ENCODE results near the gene PPM1A.

PPM1A gene

GRCh38 chr14:60248697-60249318 is at the start of gene PPM1A:
Gene PPM1A (plus strand): TSS chr14:60249221. CDS start chr14:60282704, 33,483 bp downstream.
- in situ Hi-C loops (cut with MboI; ENCODE audit: low sequenced_read_pairs), result no loop called here

- in situ Hi-C loops (cut with MboI; ENCODE audit: low sequenced_read_pairs), result loop anchor here (25.0 kb wide), 1 partner anchor 363 kb away; no protein-coding TSS in a partner anchor
Measured at GRCh38 chr14:60199321-60199720, 49.7 kb upstream of the PPM1A start.

DNA sequence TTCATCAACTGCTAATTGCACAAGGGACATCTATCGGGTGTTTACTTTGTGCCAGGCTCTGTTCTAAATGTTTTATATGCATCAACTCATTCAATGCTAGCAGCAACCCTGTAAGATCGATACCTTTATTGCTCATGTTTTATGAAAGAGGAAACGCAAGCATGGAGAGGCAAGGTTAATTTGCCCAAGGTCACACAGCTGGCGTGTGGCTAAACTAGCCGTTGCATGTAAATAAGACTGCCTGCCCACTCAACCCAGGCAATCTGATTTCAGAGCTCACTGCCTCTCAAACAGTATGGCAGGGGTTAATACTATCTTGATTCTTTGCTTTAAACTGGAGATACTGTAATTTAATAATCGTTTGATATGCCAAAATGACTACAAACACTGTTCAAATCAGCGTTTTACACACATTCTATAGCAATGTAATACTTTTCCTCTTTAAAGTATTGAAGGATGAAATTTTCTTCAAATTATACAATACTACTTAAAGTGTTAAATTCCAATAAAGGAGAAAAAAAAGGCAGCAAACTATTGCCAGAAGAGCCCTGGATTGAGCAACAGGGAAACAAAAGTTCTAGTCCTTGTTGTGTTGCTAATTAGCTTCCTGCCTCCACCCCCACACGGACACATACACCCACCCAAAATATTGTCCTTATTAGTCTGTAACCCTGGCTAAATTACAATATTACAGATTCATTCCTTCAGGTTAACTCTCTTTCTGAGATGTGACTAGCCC is 44.7 kb upstream of the PPM1A start:
- in situ Hi-C loops (cut with MboI; ENCODE audit: low sequenced_read_pairs), result no loop called here

DNA sequence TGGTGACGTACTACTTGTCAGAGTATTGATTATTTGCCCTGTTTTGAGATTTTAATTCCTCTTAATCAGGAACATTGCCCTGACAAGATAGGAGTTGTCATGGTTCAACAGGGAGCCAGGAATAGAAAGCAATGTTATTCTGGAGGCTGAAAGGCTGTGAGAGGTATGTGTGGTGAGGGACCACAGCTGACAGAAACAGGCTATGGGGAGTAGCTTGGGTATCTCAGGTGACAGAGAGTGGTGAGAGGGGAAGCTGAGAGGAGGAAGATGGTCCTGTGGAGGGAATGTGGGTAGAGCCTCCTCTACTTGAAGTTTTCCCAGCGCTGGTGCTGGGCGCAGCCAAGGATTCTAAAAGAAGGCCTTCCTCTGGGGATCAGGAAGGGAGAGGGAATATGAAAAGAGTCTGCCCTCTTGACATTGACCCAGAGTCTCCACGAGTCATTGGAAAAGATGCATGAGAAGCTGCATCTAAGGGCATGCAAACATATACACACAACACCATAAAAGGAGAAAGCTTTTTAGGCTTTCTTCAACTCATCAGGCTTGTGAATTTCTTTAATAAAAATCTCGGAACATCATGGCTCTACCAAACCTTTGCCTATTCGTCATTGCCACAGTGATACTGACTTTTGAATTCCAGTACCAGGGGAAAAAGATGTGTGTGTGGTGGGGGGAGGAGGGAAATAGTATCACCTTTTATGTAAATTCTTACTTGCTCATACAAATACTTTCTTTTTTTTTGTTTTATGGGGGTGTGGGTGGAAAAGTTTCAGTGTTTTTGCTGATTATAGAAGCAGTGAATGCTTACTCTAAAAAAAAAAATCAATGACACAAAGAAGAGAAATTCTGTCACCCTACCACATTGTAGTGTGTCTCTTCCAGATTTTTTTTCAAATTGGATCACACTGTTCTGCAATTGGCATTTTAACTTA is 43.9 kb upstream of the PPM1A start:
- in situ Hi-C loops (cut with MboI; ENCODE audit: low sequenced_read_pairs), result no loop called here

DNA sequence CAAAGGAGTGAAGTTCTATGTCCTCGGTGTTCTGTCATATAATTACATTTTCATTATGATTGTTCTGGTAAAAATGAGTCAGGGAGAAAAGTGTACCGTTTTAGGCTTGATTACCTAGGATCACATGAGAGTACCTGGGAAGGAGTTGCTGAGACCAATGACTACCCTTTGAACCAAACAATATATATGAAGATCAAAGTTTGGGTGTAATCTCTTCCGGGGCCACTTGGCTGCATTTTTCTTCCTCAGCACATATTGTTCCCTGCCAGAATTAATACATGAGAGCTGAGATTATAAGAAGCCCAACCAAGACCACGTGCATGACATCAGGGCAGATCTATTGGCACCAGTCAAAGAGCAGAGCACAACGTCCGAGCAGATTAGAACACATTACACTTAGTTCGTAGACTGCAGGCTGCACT is 42.8 kb upstream of the PPM1A start:
- in situ Hi-C loops (cut with MboI; ENCODE audit: low sequenced_read_pairs), result no loop called here

GRCh38 chr14:60206837-60207533 is 42.0 kb upstream of the PPM1A start:
- in situ Hi-C loops (cut with MboI; ENCODE audit: low sequenced_read_pairs), result no loop called here

DNA sequence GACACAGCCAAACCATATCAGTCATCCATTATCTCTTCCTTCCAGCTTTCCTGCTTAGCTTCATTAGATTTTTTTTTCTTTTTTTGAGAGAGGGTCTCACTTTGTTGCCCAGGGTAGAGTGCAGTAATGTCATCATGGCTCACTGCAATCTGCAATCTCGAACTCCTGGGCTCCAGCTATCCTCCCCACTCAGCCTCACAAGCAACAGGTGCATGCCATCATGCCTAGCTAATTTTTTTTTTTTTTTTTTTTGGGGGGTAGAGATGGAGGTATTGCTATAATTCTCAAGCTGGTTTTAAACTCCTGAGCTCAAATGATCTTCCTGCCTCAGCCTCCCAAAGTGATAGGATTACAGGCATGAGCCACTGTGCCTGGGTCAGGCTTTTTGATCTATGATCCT is 38.3 kb upstream of the PPM1A start:
- in situ Hi-C loops (cut with MboI; ENCODE audit: low sequenced_read_pairs), result no loop called here

DNA sequence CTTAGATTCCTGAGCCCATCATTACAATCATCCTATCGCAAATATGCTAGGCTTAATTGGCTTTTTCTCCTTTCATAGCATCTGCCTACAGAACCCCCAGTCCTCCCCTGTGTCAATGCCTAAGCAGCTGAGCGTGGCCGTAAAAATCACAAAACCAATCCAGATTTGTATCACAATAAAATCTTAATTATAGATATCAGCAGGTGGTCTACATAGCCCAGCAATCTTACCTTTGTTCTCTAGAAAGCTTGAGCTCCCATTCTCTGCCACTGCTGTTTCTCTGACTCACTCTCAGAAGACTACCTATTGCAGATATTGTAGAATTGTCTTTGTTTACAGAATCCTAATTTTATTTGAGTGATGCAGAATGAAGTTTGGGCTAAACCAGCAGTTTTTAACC is 37.9 kb upstream of the PPM1A start:
- in situ Hi-C loops (cut with MboI; ENCODE audit: low sequenced_read_pairs), result no loop called here

GRCh38 chr14:60212503-60213371 is 36.3 kb upstream of the PPM1A start:
- in situ Hi-C loops (cut with MboI; ENCODE audit: low sequenced_read_pairs), result no loop called here

GRCh38 chr14:60214003-60214402 is 35.0 kb upstream of the PPM1A start:
- in situ Hi-C loops (cut with MboI; ENCODE audit: low sequenced_read_pairs), result no loop called here

DNA sequence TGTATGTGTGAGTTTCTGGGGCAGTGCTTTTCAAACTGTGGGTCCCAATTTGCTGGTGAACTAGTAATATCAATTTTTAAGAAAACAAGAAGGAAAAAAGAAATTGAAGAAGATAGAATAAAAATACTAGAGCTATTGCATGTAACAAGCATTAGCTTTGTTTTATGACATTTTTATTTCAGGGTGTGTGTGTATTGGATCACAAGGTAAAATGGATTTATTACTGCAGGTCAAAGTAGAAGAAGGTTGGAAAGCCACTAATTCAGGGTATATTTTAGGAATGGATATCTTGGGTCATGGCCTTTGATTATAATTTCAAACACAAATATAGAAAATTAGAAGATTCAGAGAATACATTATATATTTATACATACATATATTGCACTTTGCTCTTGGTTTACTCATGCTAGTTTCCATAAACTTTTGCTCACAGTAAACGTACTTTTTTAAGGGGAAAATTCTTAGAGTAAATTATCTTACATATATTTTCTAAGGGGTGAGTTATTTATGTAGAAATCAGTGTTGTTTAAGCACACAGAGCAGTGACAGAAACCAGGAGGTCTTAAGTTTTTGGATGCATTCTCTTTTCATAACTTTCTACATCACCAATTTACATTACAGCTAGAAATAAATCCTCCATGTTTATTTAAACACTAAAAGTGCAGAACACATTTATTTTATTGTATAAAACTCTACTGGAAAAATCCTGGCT is 34.5 kb upstream of the PPM1A start:
- in situ Hi-C loops (cut with MboI; ENCODE audit: low sequenced_read_pairs), result no loop called here

GRCh38 chr14:60215127-60215444 is 33.9 kb upstream of the PPM1A start:
- in situ Hi-C loops (cut with MboI; ENCODE audit: low sequenced_read_pairs), result no loop called here

DNA sequence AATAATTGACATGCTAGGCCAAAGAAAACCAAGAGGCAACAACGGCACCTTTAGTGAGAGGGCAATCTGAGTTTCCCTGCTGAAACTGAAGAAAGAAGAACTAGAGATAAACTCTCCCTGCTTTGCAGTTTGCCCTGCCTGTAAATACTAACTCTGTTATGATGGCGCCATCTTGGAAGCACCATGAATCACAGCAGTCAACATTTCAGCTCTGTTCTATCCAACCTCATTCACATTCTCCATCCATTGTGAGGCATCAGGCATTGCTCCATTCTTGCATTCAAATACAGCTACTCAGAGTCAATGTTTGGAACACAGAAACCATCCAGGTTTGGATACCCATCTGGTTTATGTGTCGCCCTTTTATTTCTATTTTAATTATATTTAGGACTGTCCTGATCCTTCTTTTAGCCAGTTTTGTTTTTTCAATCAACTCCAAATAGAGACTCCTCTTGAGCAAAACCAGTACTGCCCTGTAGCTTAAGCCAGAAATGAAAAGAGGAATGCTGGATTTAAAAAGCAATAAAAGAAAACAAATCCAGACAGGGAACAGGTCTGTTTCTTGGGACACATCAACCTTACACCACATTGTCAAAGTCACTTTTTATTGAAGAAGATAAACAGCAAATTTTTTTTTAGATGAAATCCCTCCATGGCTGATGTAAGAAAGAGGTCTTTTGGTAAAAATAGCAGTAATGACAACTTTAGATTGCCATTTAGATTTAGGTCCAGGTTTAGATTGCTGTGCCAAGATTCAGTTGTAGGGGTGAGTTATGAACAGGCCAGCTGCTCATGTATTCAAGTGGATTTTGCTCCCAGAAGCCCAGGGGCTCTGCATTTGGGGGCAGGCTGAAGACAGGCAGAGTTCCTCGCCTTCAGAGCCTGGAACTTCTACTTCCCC is 33.3 kb upstream of the PPM1A start:
- in situ Hi-C loops (cut with MboI; ENCODE audit: low sequenced_read_pairs), result no loop called here

DNA sequence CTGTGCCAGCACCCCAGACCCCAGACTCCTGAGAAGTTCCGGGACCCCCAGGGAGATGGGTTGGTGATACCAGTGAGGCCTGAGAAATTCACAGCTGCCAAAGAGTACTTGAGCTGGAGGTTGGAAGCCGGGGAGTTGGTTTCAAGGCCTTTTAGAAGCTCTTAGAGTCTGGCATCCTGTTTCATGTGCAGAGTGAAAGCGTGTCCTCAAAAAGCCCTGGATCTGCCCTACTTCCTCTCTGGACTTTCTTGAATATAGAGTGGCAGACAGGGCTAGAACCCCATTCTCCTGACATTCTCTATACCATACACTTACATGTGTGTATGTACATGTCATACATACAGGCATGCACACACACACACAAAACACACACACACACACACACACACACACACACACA is 31.3 kb upstream of the PPM1A start:
- in situ Hi-C loops (cut with MboI; ENCODE audit: low sequenced_read_pairs), result no loop called here

GRCh38 chr14:60220084-60220483 is 28.9 kb upstream of the PPM1A start:
- in situ Hi-C loops (cut with MboI; ENCODE audit: low sequenced_read_pairs), result no loop called here

DNA sequence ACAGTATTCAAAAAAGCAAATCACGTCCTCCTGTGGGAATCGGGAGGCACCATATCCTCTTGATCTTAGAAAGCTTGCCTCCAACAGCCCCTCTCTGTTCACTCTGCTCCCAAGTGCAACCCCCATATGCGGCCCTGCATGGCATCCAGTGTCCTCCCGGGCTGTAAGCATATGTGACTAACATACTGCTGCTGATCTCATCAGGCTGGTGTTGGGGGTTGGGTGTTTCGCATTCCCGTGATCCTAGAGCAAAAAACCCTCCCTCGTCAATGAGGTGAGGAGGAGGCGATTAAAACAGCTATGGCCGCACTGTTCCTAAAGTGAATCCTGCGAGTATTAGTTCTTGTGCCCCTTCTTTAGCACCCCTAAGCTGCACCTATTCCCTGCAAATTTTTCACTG is 28.1 kb upstream of the PPM1A start:
- in situ Hi-C loops (cut with MboI; ENCODE audit: low sequenced_read_pairs), result no loop called here

- in situ Hi-C loops (cut with MboI; ENCODE audit: low sequenced_read_pairs), result no loop called here
Measured at GRCh38 chr14:60221457-60221856, 27.6 kb upstream of the PPM1A start.

DNA sequence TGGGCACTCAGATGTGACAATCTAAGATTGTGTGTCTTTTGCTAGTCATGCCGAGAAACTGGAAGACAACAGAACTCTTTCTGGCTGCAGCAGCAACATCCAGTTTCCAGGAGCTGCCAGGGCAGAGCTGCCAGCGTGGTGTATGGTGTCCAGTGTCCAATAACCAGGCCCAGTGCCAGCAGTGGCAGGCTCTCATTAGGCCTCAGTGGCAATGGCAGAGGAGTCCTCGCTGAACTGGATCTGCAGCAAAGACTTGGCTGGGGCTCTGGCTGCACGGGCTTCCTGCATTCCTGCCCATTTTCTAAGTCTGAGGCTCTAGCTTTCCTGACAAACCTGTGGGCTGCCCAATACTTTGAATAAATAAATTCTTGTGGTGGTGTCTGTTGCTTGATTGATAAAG is 26.2 kb upstream of the PPM1A start:
- in situ Hi-C loops (cut with MboI; ENCODE audit: low sequenced_read_pairs), result no loop called here
